Smooth muscle cell (in vitro differentiated cells): ENCODE data around the gene SPG7. TPM values are rescaled to one million over a fixed set of nuclear protein-coding genes. Genes with fewer than 3 reads are reported as not detected.

Source experiments
- DNase-seq: peaks from one replicate; lab custom pipeline; 2025; ENCODE audit not compliant: unreplicated experiment; lab: John Stamatoyannopoulos, UW
- H2AFZ ChIP-seq: fragments of 200-600 bp; sonication (generic); 2 replicates; pipeline ENCODE4 v1.6.0; 2016; ENCODE audit warnings: antibody characterized with exemption, low read depth, mild to moderate bottlenecking
- H3F3A ChIP-seq: fragments of 200-600 bp; sonication (generic); 2 replicates; pipeline ENCODE4 v1.6.0; 2017; ENCODE audit warnings: antibody characterized with exemption, low read depth
- H3K27ac ChIP-seq: fragments of 200-600 bp; sonication (generic); 2 replicates; pipeline ENCODE4 v1.5.1; 2016; ENCODE audit warnings: low read depth, mild to moderate bottlenecking
- H3K27me3 ChIP-seq: fragments of 200-600 bp; sonication (generic); 2 replicates; pipeline ENCODE4 v1.6.1; 2016; ENCODE audit warnings: low read depth, mild to moderate bottlenecking
- H3K36me3 ChIP-seq: fragments of 200-600 bp; sonication (generic); 2 replicates; pipeline ENCODE4 v1.5.1; 2016; ENCODE audit warnings: low read depth
- H3K4me1 ChIP-seq: fragments of 200-600 bp; sonication (generic); 2 replicates; pipeline ENCODE4 v1.5.1; 2016; ENCODE audit warnings: low read depth
- H3K4me2 ChIP-seq: fragments of 200-600 bp; sonication (generic); 2 replicates; pipeline ENCODE4 v1.6.0; 2016; ENCODE audit warnings: mild to moderate bottlenecking
- H3K4me3 ChIP-seq: fragments of 200-600 bp; sonication (generic); 2 replicates; pipeline ENCODE4 v1.5.1; 2016; ENCODE audit warnings: mild to moderate bottlenecking
- H3K79me2 ChIP-seq: fragments of 200-600 bp; sonication (generic); 2 replicates; pipeline ENCODE4 v1.6.0; 2016; ENCODE audit warnings: low read depth, mild to moderate bottlenecking
- H3K9ac ChIP-seq: fragments of 200-600 bp; sonication (generic); 2 replicates; pipeline ENCODE4 v1.6.0; 2016; ENCODE audit warnings: low read depth
- H3K9me3 ChIP-seq: fragments of 200-600 bp; sonication (generic); replicated peaks from 2 replicates; pipeline ENCODE4 v1.5.1; 2016; ENCODE audit warnings: low read depth
- H4K20me1 ChIP-seq: fragments of 200-600 bp; sonication (generic); 2 replicates; pipeline ENCODE4 v1.6.0; 2016; ENCODE audit warnings: low read depth
- CTCF ChIP-seq: fragments of 200-600 bp; sonication (generic); IDR thresholded peaks from 2 replicates; pipeline ENCODE4 v1.5.1; 2017; ENCODE audit warnings: borderline replicate concordance, mild to moderate bottlenecking, antibody characterized with exemption; ENCODE audit not compliant: insufficient read depth, poor library complexity, severe bottlenecking
- WGBS: methylation state at CpG from one replicate; pipeline ENCODE4 v1.1.7; 2016; ENCODE audit warnings: low lambda C conversion rate; 5-methylcytosine and 5-hydroxymethylcytosine counted together
- polyA plus RNA-seq: library from polyadenylated mRNA; unstranded; fragments of >200 nt; fragmentation: Nextera tagmentation; extraction: Ambion mirVana; gene quantifications from 2 replicates; pipeline ENCODE4 v1.2.1, GENCODE V29; 2016
- total RNA-seq: library from RNA; depleted of rRNA; stranded (reverse); fragments of >200 nt; gene quantifications from 2 replicates; pipeline ENCODE4 v1.2.3, GENCODE V29; 2014

The SPG7 gene
- total and polyA plus RNA-seq, 2 experiments from 2014 or later: 49.3 to 61.4 TPM

DNA sequence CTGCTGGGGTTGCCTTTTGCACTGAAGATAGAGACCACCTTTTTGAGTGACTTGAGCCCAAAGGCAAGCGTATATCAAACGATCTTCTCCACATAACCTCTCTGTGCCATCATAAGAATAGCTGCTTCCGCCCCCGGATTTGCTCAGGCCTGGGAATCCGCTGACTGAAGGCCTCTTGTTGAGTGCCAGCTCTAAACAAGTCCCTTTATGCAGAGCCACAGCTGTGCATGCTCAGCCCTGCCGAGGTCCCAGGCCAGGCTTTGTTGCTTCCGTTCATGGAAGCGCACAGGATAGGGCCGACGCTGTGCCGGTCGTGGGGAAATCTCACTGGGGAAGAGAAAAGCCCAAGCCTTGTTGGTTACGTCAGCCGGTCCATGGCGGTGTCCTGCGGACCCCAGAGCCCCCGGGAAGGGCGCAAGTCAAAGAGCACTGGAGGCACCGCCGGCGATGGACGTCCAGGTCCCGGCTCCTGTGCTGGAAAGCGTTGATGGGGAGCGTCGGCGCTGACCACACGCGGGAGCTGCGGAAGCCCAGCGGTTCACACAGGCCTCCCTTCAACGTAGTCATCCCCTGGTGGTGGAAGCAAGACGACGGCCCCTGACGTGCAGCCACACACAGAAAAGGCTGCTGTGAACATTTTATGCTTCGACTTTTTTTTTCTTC is 28.8 kb downstream of the SPG7 start:
- no peak overlapping the region for H3K27ac ChIP-seq
- H3K79me2 ChIP-seq: no peaks in the 10 kb centered on the region
- H4K20me1 ChIP-seq: peaks cover 55% of the 10 kb centered on the region
- H3F3A ChIP-seq: no peaks in the 10 kb centered on the region
- no peak for DNase-seq
- no peak overlapping the region for H2AFZ ChIP-seq
- H3K4me1 ChIP-seq: no peaks in the 10 kb centered on the region
- H3K36me3 ChIP-seq: no peaks in the 10 kb centered on the region
- H3K4me2 ChIP-seq: no peak overlapping the region
- TF ChIP-seq CTCF: no peak
- no peak overlapping the region for H3K4me3 ChIP-seq
- no peak overlapping the region for H3K9ac ChIP-seq
- WGBS: 94% methylated on average over 35 of the region's 36 CpGs
- H3K9me3 ChIP-seq: no peaks in the 10 kb centered on the region
- H3K27me3 ChIP-seq: no peaks in the 10 kb centered on the region

GRCh38 chr16:89537549-89537925 is 29.3 kb downstream of the SPG7 start:
- 96% methylated on average over 7 of the region's 7 CpGs for WGBS
- Histone ChIP-seq H3K27me3 (no peaks in the 10 kb centered on the region), H3K4me3 (no peak overlapping the region)

DNA sequence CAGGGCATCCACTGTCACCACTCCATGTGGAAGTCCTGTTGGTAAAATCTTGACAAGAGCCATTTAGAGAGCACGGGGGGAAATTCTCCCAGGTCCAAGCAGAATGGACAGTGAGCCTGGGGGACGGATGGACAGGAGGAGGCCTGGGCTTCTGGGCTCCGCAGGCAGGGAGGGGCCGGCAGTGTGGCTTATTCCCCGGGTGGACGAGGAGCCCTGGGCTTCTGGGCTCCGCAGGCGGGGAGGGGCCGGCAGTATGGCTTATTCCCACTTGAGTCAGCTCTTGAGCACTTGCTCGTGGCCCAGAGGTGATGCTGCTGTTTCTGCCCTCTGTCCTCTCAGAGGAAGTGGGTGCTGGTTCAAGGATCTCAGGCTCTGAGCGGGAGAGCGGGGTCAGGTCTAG is 30.1 kb downstream of the SPG7 start:
- Histone ChIP-seq H3K4me1 (no peaks in the 10 kb centered on the region), H3K27me3 (no peaks in the 10 kb centered on the region), H3K9me3 (no peaks in the 10 kb centered on the region), H3K36me3 (no peaks in the 10 kb centered on the region), H3F3A (no peaks in the 10 kb centered on the region), H3K4me3 (no peak overlapping the region), H3K27ac (no peak overlapping the region), H3K79me2 (no peaks in the 10 kb centered on the region), H4K20me1 (peaks cover 62% of the 10 kb centered on the region), H3K9ac (no peak overlapping the region), H3K4me2 (no peak overlapping the region), H2AFZ (no peak overlapping the region)
- DNase-seq: no peak
- no peak for TF ChIP-seq CTCF
- 95% methylated on average over 12 of the region's 12 CpGs for WGBS

More at GRCh38 chr16:89537549-89537925, 29.3 kb downstream of the SPG7 start:
- H3K4me1 ChIP-seq: no peaks in the 10 kb centered on the region
- no peaks in the 10 kb centered on the region for H3K79me2 ChIP-seq
- H3K36me3 ChIP-seq: no peaks in the 10 kb centered on the region
- no peaks in the 10 kb centered on the region for H3K9me3 ChIP-seq
- no peak overlapping the region for H3K27ac ChIP-seq
- H3K9ac ChIP-seq: no peak overlapping the region
- H4K20me1 ChIP-seq: peaks cover 61% of the 10 kb centered on the region
- no peaks in the 10 kb centered on the region for H3F3A ChIP-seq
- H3K4me2 ChIP-seq: no peak overlapping the region
- H2AFZ ChIP-seq: no peak overlapping the region
- no peak for TF ChIP-seq CTCF
- DNase-seq: no peak

- no peaks in the 10 kb centered on the region for H3K79me2 ChIP-seq
- WGBS: 91% methylated on average over 13 of the region's 13 CpGs
- no peaks in the 10 kb centered on the region for H3F3A ChIP-seq
- H3K9me3 ChIP-seq: no peaks in the 10 kb centered on the region
- no peak overlapping the region for H3K4me3 ChIP-seq
- no peak overlapping the region for H3K4me2 ChIP-seq
- TF ChIP-seq CTCF: no peak
- no peaks in the 10 kb centered on the region for H3K36me3 ChIP-seq
- no peak for DNase-seq
- no peaks in the 10 kb centered on the region for H3K27me3 ChIP-seq
- no peak overlapping the region for H3K27ac ChIP-seq
- H3K9ac ChIP-seq: no peak overlapping the region
- H2AFZ ChIP-seq: no peak overlapping the region
- H3K4me1 ChIP-seq: no peaks in the 10 kb centered on the region
- peaks cover 50% of the 10 kb centered on the region for H4K20me1 ChIP-seq
Observed at GRCh38 chr16:89540557-89540956, 32.4 kb downstream of the SPG7 start.
